Measurements from ENCODE around the gene ARFGEF3. TPM values are rescaled to one million over a fixed set of nuclear protein-coding genes. Genes with fewer than 3 reads are reported as not detected.

The ARFGEF3 gene
- polyA plus RNA-seq, 1 of the 3 experiments (the other 2 are of a cell fraction), result not detected

GRCh38 chr6:138187156-138187555 is 25.4 kb downstream of the ARFGEF3 start:
- TF ChIP-seq SMC3 (IDR thresholded peaks at IDR 0.05; ENCODE audit: low read depth, low read length) (no peak), GABPA (IDR thresholded peaks at IDR 0.05; ENCODE audit: low read depth) (no peak), TEAD4 (IDR thresholded peaks at IDR 0.05; ENCODE audit: borderline replicate concordance, insufficient read depth) (no peak), RXRA (IDR thresholded peaks at IDR 0.05; ENCODE audit: borderline replicate concordance, low read depth) (no peak), IRF3 (IDR thresholded peaks at IDR 0.05; ENCODE audit: low read depth, low read length) (no peak), NFIC (IDR thresholded peaks at IDR 0.05; ENCODE audit: borderline replicate concordance) (no peak), CTCF (IDR thresholded peaks at IDR 0.05) (no peak), FOSL2 (IDR thresholded peaks at IDR 0.05; ENCODE audit: borderline replicate concordance, low read depth) (no peak), RFX5 (IDR thresholded peaks at IDR 0.05; ENCODE audit: low read length) (no peak), TAF1 (IDR thresholded peaks at IDR 0.05; ENCODE audit: borderline replicate concordance, low read depth, low read length) (no peak), USF1 (IDR thresholded peaks at IDR 0.05; ENCODE audit: borderline replicate concordance, low read depth) (no peak), FOXM1 (IDR thresholded peaks at IDR 0.05; ENCODE audit: low read depth) (no peak), FOXJ3 (CRISPR knock-in tag; IDR thresholded peaks at IDR 0.05) (no peak), PBX3 (IDR thresholded peaks at IDR 0.05) (no peak), EZH2phosphoT487 (IDR thresholded peaks at IDR 0.05; ENCODE audit: borderline replicate concordance, low read depth) (no peak), USF2 (IDR thresholded peaks at IDR 0.05; ENCODE audit: borderline replicate concordance, low read depth, low read length) (no peak), NRF1 (IDR thresholded peaks at IDR 0.05; ENCODE audit: low read depth, low read length) (no peak), SIN3A (IDR thresholded peaks at IDR 0.05; ENCODE audit: borderline replicate concordance, low read depth, low read length) (no peak), JUND (IDR thresholded peaks at IDR 0.05) (no peak)
- Histone ChIP-seq H4K20me1 (ENCODE audit: insufficient read depth) (no peaks in the 10 kb centered on the region), H3K36me3 (replicated peaks in 1 of 2; ENCODE audit: control insufficient read depth in 1 of 2, insufficient read depth in 2 of 2, low read length in 1 of 2) (no peaks in the 10 kb centered on the region), H3K9ac (no peak overlapping the region), H3K27me3 (ENCODE audit: insufficient read depth) (no peaks in the 10 kb centered on the region), H2AFZ (ENCODE audit: low read depth) (no peak overlapping the region), H3K9me3 (no peaks in the 10 kb centered on the region), H3K4me3 (ENCODE audit: low read depth in 2 of 2, low read length in 1 of 2) (no peak overlapping the region), H3K4me1 (ENCODE audit: control insufficient read depth in 1 of 2, insufficient read depth in 2 of 2, low read depth in 1 of 2, low read length in 1 of 2) (no peaks in the 10 kb centered on the region), H3K27ac (ENCODE audit: low read depth in 2 of 2, low read length in 1 of 2) (no peak overlapping the region), H3F3A (replicated peaks; ENCODE audit: insufficient read depth) (no peaks in the 10 kb centered on the region), H3K79me2 (ENCODE audit: insufficient read depth) (no peaks in the 10 kb centered on the region), H3K9me2 (no peaks in the 10 kb centered on the region), H3K4me2 (no peak overlapping the region)
- POLR2A ChIA-PET, result no interaction called here
- no peak for DNase-seq
- CTCF ChIA-PET, result interaction anchor here (0.6 kb wide), 1 partner anchor 378 kb away, joined by 3 read pairs; no protein-coding TSS in a partner anchor
- 0% methylated on average over 2 of the region's 4 CpGs for WGBS (ENCODE audit: low lambda C conversion rate)
